ENCODE data around the gene ARSJ. TPM values are rescaled to one million over a fixed set of nuclear protein-coding genes. Genes with fewer than 3 reads are reported as not detected.

Gene ARSJ
- total RNA-seq, 1 donor from 2014 or later, result 2.4 TPM

DNA sequence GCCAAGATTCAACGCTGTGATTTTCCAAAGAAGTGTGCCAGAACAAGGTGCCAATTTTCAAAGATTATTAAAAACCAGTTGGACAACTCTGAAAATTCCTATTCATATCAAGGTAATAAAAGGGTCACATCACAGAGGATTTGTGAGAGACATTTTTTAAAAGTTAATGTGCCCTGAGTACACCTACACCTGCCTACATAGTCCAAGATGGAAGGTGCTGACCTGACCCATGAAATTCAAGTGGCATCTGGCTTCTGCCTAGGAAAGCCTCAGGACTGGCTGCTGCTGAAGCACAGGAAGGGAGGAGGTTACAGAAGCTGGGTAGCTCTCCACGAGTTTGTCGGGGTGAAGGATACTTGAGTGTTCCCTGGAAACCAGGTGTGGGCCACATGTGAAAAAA is 11.4 kb upstream of the ARSJ start:
- DNase-seq (ENCODE audit: low spot score), result no peak

- DNase-seq (ENCODE audit: low spot score), result no peak
Measured at GRCh38 chr4:113987382-113987941, 8.0 kb upstream of the ARSJ start.

- no peak for DNase-seq (ENCODE audit: low spot score)
Measured at GRCh38 chr4:113982181-113982580, 2.7 kb upstream of the ARSJ start.

DNA sequence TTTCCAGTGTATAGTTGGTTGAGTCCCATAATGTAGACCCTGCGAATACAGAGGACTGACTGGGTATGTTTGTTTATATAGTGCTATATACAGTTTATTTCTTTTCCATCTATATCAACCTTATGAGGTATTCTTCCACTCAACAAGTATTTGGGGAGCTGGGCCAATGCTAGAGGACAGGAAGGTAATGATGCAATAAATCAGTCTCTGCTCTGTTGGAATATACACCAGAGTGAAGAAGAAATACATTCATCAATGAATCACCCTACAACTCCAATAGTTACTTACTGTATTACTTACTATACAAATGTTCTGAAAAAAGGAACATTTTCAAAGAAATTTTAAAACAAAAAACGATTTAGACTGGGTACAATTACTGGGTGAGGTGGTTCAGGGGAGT is 2.1 kb upstream of the ARSJ start:
- DNase-seq (ENCODE audit: low spot score), result no peak

- DNase-seq (ENCODE audit: low spot score), result no peak
Measured at GRCh38 chr4:113979905-113980615, 613 bp upstream of the ARSJ start.

DNA sequence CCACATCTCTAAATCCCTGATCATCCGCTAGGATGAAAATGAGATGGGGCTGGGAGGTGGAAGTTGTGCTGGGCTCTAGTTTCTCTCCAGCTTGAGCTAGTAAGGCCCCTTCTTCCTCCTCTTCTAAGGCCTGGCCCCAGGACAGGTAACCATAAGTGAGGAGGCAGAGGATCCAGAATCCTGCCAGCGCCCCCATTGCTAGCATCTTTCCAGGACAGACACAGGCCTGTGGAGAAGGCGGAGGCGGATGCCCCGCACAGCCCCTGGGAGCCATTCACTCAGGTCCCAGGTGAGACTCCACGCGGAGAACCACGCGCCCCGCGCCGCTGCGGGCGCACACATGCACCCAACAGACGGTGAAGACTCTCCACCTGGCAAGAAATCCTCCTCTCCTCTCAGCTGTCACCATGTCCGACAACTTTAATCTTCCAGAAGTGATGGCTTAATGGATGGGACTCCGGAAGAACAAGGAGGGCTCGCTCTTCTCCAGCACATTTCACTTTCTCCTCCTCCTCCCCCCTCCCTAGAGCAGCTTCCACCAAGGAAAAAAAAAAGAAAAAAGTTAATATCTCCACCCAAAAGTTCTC is 793 bp downstream of the ARSJ start:
- DNase-seq (ENCODE audit: low spot score), result no peak

- no peak for DNase-seq (ENCODE audit: low spot score)
Measured at GRCh38 chr4:113978105-113978504, 1.3 kb downstream of the ARSJ start.

- no peak for DNase-seq (ENCODE audit: low spot score)
Measured at GRCh38 chr4:113977526-113977855, 2.0 kb downstream of the ARSJ start.

DNA sequence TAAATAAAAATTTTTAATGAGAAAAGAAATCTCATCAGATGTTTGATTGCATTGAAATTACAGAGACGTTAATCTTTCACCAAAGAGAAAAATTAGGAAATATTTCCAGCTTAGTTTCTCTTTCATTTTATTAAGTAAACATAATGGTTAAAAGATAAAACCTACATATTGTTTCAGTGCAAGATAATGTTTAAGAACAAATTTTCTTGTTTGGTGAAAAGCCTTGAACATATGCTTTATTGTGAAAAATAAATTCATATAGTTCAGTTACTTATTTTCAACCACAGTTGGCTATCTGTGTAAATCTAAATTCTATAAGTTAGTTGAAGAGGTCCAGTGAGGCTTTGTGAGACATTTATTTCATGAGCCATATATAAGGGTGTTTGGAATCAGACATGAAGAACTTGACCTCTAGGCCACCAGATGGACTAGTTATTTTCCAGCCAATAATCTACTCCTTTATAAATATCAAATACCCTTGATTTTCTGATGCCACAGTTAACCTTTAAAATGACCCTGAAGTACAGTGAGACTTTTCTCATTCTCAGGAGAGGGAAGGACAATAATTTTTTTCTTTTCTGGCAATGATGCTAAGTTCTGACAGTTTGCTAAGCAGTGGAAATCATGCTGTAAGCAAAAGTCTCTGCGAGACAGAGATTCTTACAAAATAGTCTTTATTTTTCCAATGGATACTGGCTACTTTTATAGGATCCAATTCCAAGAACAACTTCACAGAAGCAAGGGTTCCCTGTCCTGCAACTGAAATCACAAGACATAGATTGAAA is 2.5 kb downstream of the ARSJ start:
- DNase-seq (ENCODE audit: low spot score), result no peak

DNA sequence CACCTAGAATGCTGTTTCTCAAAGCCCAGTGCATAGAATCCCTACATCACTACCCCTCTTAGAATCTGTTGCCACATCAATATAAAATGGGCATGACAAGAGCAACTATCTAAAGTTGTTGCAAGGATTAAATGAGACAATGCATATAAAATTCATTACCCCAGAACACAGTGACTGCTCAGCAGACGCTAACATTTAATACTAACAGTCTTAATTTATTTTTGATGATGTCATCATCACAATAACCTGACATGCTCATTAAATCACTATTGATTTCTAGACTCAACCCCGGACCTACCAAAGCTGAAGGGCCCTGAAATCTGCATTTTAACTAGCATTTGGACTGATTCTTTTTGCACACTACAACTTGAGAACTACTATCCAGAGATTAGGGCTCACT is 3.9 kb downstream of the ARSJ start:
- DNase-seq (ENCODE audit: low spot score), result no peak

GRCh38 chr4:113974467-113974866 is 5.0 kb downstream of the ARSJ start:
- no peak for DNase-seq (ENCODE audit: low spot score)

GRCh38 chr4:113973345-113973744 is 6.1 kb downstream of the ARSJ start:
- DNase-seq (ENCODE audit: low spot score), result no peak

DNA sequence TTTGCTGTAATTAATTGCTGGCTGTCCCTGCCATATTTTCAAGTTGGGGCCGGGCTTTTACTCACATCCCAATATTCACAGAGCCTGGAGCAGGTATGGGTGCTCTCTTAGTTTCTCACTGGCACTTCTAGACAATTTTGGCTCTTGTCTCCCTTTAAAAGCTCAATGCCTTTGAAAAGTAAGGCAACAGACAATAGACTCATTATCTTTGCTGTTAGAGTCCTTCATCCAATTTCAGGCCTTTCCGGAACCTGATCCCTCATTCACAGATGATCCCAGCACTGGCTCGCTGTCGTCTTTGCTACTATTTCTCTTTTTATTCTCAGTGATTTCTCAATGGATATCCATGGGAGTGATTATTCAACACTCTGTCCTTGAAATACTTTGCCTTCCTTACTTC is 6.7 kb downstream of the ARSJ start:
- DNase-seq (ENCODE audit: low spot score), result no peak

DNA sequence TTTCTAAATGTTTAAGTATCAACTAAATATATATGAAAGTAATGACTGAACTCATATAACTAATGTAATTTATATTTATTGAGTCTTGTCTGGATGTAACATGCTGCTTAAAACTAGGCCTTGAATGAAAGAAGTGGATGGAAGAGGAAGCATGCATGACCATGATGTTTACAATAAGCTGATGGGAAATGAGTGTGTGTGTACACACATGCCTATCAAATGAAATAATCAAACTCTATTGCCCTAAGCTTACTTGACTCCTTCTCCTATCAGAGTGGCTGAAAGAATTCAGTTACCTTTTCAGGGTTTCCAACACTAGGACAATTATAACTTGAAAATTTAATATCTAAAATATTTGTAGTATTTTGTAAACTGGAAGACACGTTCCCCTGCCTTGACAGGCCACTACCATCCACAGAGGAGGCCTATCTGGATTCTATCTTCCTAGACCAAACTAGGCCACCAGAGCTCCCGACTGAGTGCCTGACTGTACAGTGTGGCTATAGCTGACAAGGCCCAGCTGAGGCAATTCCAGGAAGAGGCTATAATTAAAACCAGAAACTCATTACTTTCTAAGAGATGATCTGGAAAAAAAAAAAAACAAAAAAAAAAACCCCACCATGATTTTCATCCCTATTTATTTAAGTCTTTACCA is 7.6 kb downstream of the ARSJ start:
- DNase-seq (ENCODE audit: low spot score), result no peak

DNA sequence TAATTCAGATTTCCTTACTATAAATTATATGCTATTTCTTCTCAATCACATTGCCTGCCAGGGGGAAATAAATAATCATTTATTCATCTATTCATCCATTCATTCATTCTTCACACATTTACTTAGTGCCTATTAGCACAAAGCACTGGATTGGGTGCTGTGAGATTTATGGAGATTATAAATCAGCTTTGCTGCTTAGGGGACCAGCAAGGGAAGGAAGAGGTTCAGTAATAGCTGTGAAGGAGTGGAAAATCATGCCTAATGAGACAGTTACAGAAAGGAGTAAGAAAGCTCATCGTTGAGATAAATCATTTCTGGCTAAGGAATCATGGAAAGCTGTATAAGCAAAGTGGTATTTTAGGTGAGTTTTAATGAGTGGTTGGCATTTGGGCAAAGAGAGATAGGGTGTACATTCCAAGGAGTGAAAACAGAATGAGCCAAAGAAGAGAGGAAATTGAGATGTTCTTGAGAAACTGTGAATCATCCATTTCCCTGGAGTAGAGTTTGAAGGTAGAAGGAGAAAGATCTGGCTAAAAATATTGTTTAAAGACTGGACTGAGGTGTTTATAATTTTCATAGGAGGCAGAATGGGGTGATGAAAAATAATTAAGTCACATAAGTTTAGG is 9.6 kb downstream of the ARSJ start:
- no peak for DNase-seq (ENCODE audit: low spot score)

GRCh38 chr4:113968473-113968872 is 11.0 kb downstream of the ARSJ start:
- DNase-seq (ENCODE audit: low spot score), result no peak

- no peak for DNase-seq (ENCODE audit: low spot score)
Measured at GRCh38 chr4:113967687-113968086, 11.8 kb downstream of the ARSJ start.

GRCh38 chr4:113962719-113963265 is 16.7 kb downstream of the ARSJ start:
- DNase-seq (ENCODE audit: low spot score), result no peak

DNA sequence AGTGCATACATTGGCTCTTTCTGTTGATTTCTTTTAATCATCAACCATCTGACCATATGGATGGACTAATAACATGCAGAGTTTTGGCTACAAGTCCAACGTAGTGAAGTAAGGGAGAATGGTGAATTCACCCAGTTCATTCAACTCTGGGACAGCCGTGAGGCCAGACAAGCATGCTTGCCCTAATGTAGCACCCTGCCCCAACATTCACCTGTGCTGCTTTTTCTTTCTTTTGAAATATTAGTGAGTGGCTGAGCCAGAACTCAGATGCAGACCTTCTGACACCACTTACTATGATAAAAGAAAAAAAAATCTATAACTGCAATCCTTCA is 17.5 kb downstream of the ARSJ start:
- DNase-seq (ENCODE audit: low spot score), result no peak

- DNase-seq (ENCODE audit: low spot score), result no peak
Measured at GRCh38 chr4:113960684-113961321, 18.6 kb downstream of the ARSJ start.

GRCh38 chr4:113959539-113959937 is 19.9 kb downstream of the ARSJ start:
- no peak for DNase-seq (ENCODE audit: low spot score)
